Breast epithelium (tissue), 4 donors: ENCODE results near the gene BAZ2B. TPM values are rescaled to one million over a fixed set of nuclear protein-coding genes. Genes with fewer than 3 reads are reported as not detected.

Source experiments
- DNase-seq, 2 donors: peaks; one replicate each; pipeline ENCODE4 v3.0.0-alpha.2; 2019; ENCODE audit warnings: low spot score in 2 of 2
- H3K27ac ChIP-seq, 2 donors: fragments of 200-600 bp; sonication (generic) in 1 of 2; one replicate each; pipeline ENCODE4 v1.5.1; 2016 to 2019; ENCODE audit warnings: mild to moderate bottlenecking in 1 of 2
- H3K27me3 ChIP-seq, 2 donors: fragments of 200-600 bp; sonication (generic) in 1 of 2; one replicate each; pipeline versions ENCODE4 v1.5.1 to v1.6.0; 2017 to 2019; ENCODE audit warnings: control low read depth in 1 of 2, mild to moderate bottlenecking in 1 of 2
- H3K36me3 ChIP-seq: fragments of 200-600 bp; one replicate; pipeline ENCODE4 v1.5.1; 2019
- H3K4me1 ChIP-seq, 2 donors: fragments of 200-600 bp; sonication (generic); one replicate each; pipeline ENCODE4 v1.5.1; 2016 to 2019; ENCODE audit warnings: control low read depth in 1 of 2
- H3K4me3 ChIP-seq, 3 donors: fragments of 200-600 bp; sonication (generic); 1 replicate in 2 of 3; 2 replicates in 1 of 3; pipeline ENCODE4 v1.5.1; 2016 to 2019; ENCODE audit warnings: mild to moderate bottlenecking in 3 of 3, moderate library complexity in 2 of 3
- H3K9me3 ChIP-seq, 2 donors: fragments of 200-600 bp; sonication (generic) in 1 of 2; one replicate each; pipeline ENCODE4 v1.5.1; 2016 to 2019; ENCODE audit warnings: control low read depth in 1 of 2
- CTCF ChIP-seq, 3 donors: fragments of 450-650 bp; IDR thresholded peaks; one replicate each; pipeline ENCODE4 v1.5.1; 2016 to 2017; ENCODE audit warnings: antibody characterized with exemption in 3 of 3, mild to moderate bottlenecking in 3 of 3, moderate library complexity in 3 of 3
- POLR2A ChIP-seq: fragments of 450-650 bp; IDR thresholded peaks from one replicate; pipeline ENCODE4 v1.6.1; 2016; ENCODE audit warnings: antibody characterized with exemption, mild to moderate bottlenecking, moderate library complexity
- POLR2AphosphoS5 ChIP-seq, 3 donors: sonication (generic); formaldehyde crosslinking; IDR thresholded peaks; one replicate each; pipeline ENCODE4 v1.6.1; 2017; ENCODE audit warnings: antibody characterized with exemption in 3 of 3
- intact Hi-C: fragments of 100-400 bp; cut with DNase I; formaldehyde crosslinking; loops from one replicate; pipeline ENCODE4 v1.15.1; 2023; ENCODE audit warnings: low total_unique reads
- total RNA-seq, 3 donors: library from RNA; depleted of rRNA; stranded (reverse); fragments of >200 nt; gene quantifications; one replicate each; pipeline ENCODE4 v1.1.0, GENCODE V29; 2016

BAZ2B gene
- total RNA-seq, 3 donors from 2014 or later: 86.1 to 250 (median 143) TPM

GRCh38 chr2:159623436-159623835, 7.1 kb upstream of the BAZ2B start:
- no peak for DNase-seq
- Histone ChIP-seq H3K27me3 (no peaks in the 10 kb centered on the region), H3K4me1 (no peaks in the 10 kb centered on the region), H3K9me3 (no peaks in the 10 kb centered on the region), H3K27ac (no peak overlapping the region), H3K36me3 (no peaks in the 10 kb centered on the region), H3K4me3 (no peak overlapping the region)
- intact Hi-C loops: no loop called here
- TF ChIP-seq CTCF (IDR thresholded peaks at IDR 0.05) (no peak), POLR2AphosphoS5 (IDR thresholded peaks at IDR 0.05) (no peak), POLR2A (no peak)

- no peaks in the 10 kb centered on the region for H3K9me3 ChIP-seq
- TF ChIP-seq CTCF (IDR thresholded peaks at IDR 0.05) (no peak), POLR2AphosphoS5 (IDR thresholded peaks at IDR 0.05) (no peak), POLR2A (no peak)
- H3K4me1 ChIP-seq: no peaks in the 10 kb centered on the region
- no peaks in the 10 kb centered on the region for H3K27me3 ChIP-seq
- intact Hi-C loops: no loop called here
- no peak overlapping the region for H3K4me3 ChIP-seq
- DNase-seq: no peak
- H3K27ac ChIP-seq: no peak overlapping the region
- no peaks in the 10 kb centered on the region for H3K36me3 ChIP-seq
Measured at GRCh38 chr2:159622966-159623365, 6.6 kb upstream of the BAZ2B start.

GRCh38 chr2:159620796-159621195, 4.4 kb upstream of the BAZ2B start:
- Histone ChIP-seq H3K9me3 (no peaks in the 10 kb centered on the region), H3K27ac (no peak overlapping the region), H3K27me3 (no peaks in the 10 kb centered on the region), H3K4me1 (no peaks in the 10 kb centered on the region), H3K4me3 (no peak overlapping the region), H3K36me3 (no peaks in the 10 kb centered on the region)
- TF ChIP-seq POLR2AphosphoS5 (IDR thresholded peaks at IDR 0.05) (no peak), POLR2A (no peak), CTCF (IDR thresholded peaks at IDR 0.05) (no peak)
- intact Hi-C loops: no loop called here
- no peak for DNase-seq

GRCh38 chr2:159617646-159618045, 1.3 kb upstream of the BAZ2B start:
- no peak for DNase-seq
- Histone ChIP-seq H3K4me1 (no peaks in the 10 kb centered on the region), H3K36me3 (no peaks in the 10 kb centered on the region), H3K27ac (no peak overlapping the region), H3K4me3 (peak overlapping the region in 2 of 3 donors; percentile 75 to 82), H3K27me3 (no peaks in the 10 kb centered on the region), H3K9me3 (no peaks in the 10 kb centered on the region)
- TF ChIP-seq POLR2A (no peak), CTCF (IDR thresholded peaks at IDR 0.05) (no peak), POLR2AphosphoS5 (IDR thresholded peaks at IDR 0.05) (no peak)
- intact Hi-C loops: no loop called here

- intact Hi-C loops: no loop called here
- TF ChIP-seq CTCF (IDR thresholded peaks at IDR 0.05) (no peak), POLR2A (no peak), POLR2AphosphoS5 (IDR thresholded peaks at IDR 0.05) (no peak)
- H3K4me1 ChIP-seq: no peaks in the 10 kb centered on the region
- H3K27ac ChIP-seq: peak overlapping the region; percentile 99
- no peaks in the 10 kb centered on the region for H3K27me3 ChIP-seq
- no peak for DNase-seq
- H3K4me3 ChIP-seq: peak overlapping the region; percentile 75 to 91 (median 82)
- H3K9me3 ChIP-seq: no peaks in the 10 kb centered on the region
- H3K36me3 ChIP-seq: no peaks in the 10 kb centered on the region
Measured at GRCh38 chr2:159617100-159617499, 752 bp upstream of the BAZ2B start.
